Measurements from ENCODE around the gene HYCC2.

DNA sequence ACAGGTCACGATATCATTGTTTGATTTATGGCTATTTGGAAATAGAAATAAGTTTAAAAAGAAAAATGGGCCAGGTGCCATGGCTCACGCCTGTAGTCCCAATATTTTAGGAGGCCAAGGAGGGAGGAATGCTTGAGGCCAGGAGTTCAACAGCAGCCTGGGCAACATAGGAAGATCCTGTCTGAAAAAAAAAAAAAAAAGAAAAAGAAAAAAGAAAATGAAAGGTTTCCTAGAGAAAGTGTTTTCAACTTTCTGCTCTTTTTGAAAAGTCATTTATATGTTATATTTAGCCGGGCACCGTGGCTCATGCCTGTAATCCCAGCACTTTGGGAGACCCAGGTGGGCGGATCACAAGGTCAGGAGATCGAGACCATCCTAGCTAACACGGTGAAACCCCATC, 3.5 kb upstream of the HYCC2 start:
- no peak for TF ChIP-seq POLR2A (IDR thresholded peaks at IDR 0.05)
- TF ChIP-seq, protein P1, sequence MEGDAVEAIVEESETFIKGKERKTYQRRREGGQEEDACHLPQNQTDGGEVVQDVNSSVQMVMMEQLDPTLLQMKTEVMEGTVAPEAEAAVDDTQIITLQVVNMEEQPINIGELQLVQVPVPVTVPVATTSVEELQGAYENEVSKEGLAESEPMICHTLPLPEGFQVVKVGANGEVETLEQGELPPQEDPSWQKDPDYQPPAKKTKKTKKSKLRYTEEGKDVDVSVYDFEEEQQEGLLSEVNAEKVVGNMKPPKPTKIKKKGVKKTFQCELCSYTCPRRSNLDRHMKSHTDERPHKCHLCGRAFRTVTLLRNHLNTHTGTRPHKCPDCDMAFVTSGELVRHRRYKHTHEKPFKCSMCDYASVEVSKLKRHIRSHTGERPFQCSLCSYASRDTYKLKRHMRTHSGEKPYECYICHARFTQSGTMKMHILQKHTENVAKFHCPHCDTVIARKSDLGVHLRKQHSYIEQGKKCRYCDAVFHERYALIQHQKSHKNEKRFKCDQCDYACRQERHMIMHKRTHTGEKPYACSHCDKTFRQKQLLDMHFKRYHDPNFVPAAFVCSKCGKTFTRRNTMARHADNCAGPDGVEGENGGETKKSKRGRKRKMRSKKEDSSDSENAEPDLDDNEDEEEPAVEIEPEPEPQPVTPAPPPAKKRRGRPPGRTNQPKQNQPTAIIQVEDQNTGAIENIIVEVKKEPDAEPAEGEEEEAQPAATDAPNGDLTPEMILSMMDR (IDR thresholded peaks at IDR 0.05) = no peak
- no peak for TF ChIP-seq POLR2AphosphoS5 (IDR thresholded peaks at IDR 0.05)

Measured in prostate gland (tissue), 2 donors.